GM12864 (cell line): Measurements from ENCODE around the gene LGALS7B.
"Not testable (repeated sequence)": the region's sequence is repeated elsewhere in the genome, so short reads cannot be mapped to it uniquely, and the experiment has no call there.

Experiments
- DNase-seq: peaks from one replicate; pipeline ENCODE4 v3.0.0-alpha.2; 2011; ENCODE audit warnings: low read depth
- H3K4me3 ChIP-seq: 2 replicates; pipeline ENCODE4 v1.5.1; 2011; ENCODE audit warnings: mild to moderate bottlenecking, low read depth, low read length, control low read depth
- TF ChIP-seq, protein P1 (sequence below): IDR thresholded peaks from 2 replicates; pipeline ENCODE4 v1.5.1; 2011; ENCODE audit warnings: low read depth, mild to moderate bottlenecking, moderate library complexity, low read length, control low read depth, inconsistent platforms; ENCODE audit errors: missing control alignments

The LGALS7B gene

DNA sequence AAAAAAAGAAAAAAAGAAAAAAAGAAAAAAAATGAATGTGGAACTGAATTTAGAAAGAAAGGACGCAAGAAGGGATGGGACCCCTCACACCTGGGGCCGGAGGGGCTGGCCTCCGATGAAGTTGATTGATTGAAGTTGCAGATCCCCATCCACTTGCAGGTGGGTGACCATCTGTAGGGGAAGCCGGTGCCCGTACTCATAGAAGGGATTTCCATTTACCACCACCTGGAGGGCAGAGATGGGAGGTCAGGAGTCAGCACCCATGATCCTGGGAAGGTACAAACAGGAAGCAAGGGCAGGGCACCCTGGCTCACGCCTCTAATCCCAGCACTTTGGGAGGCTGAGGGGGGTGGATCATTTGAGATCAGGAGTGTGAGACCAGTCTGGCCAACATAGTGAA is 17.4 kb downstream of the LGALS7B start:
- H3K4me3 ChIP-seq: no peak overlapping the region
- TF ChIP-seq, protein P1, sequence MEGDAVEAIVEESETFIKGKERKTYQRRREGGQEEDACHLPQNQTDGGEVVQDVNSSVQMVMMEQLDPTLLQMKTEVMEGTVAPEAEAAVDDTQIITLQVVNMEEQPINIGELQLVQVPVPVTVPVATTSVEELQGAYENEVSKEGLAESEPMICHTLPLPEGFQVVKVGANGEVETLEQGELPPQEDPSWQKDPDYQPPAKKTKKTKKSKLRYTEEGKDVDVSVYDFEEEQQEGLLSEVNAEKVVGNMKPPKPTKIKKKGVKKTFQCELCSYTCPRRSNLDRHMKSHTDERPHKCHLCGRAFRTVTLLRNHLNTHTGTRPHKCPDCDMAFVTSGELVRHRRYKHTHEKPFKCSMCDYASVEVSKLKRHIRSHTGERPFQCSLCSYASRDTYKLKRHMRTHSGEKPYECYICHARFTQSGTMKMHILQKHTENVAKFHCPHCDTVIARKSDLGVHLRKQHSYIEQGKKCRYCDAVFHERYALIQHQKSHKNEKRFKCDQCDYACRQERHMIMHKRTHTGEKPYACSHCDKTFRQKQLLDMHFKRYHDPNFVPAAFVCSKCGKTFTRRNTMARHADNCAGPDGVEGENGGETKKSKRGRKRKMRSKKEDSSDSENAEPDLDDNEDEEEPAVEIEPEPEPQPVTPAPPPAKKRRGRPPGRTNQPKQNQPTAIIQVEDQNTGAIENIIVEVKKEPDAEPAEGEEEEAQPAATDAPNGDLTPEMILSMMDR: no peak
- no peak for DNase-seq

DNA sequence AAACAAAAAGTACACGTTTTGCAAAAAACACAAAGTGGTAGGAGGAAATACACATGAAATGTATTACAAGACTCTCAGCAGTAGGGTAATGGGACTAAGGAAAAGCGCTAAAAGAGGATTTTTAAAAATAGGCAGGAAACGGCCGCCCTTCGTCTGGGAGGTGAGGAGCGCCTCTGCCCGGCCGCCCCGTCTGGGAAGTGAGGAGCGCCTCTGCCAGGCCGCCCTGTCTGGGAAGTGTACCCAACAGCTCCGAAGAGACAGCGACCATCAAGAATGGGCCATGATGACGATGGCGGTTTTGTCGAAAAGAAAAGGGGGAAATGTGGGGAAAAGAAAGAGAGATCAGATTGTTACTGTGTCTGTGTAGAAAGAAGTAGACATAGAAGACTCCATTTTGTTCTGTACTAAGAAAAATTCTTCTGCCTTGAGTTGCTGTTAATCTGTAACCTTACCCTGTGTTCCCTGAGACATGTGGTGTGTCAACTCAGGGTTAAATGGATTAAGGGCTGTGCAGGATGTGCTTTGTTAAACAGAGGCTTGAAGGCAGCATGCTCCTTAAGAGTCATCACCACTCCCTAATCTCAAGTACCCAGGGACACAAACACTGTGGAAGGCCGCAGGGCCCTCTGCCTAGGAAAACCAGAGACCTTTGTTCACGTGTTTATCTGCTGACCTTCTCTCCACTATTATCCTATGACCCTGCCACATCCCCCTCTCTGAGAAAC is 18.5 kb downstream of the LGALS7B start:
- DNase-seq, H3K4me3 ChIP-seq: not testable (repeated sequence)

DNA sequence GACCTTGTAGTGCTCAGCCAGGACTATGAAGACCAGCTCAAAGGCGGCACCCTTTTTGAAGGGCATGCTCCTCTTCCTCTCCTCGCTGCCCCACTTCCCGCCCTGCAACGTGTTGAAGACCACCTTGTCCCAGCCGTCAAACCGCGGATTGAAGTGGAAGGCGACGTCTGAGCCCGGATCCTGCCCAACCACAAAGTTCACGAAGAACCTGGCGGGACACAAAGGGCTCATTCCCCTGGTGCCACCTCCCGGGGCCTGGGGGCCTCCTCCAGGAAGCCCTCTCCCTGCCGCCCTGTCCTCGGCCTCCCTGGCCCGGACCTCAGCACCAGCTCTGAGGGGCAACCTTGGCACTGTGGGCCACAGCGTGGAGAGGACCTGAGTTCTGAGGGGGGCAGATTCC is 19.7 kb downstream of the LGALS7B start:
- H3K4me3 ChIP-seq: no peak overlapping the region
- TF ChIP-seq, protein P1: no peak
- DNase-seq: no peak

DNA sequence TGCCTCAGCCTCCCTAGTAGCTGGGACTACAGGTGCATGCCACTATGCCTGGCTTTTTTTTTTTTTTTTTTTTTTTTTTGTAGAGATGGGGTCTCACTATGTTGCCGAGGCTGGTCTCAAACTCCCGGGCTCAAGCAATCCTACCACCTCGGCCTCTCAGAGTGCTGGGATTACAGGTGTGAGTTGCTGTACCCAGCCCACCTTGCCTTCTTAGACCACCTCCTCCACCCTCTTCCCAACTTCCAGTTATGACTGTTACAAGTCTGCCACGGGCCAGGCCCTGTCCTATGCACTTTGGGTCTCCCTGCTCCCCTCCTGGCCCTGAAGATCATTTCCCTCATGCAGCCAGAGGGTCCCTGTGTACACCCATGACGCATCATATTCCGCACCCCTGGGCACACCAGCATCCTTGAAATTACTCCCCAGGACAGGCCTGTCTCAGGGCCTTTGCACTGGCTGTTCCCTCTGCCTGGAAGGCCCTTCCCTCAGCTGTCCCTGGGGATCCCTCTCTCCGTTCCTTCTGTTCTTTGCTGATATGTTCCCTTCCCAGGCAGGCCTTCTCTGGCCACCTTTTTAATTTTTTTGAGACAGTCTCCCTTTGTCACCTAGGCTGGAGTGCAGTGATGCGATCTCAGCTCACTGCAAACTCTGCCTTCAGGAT is 20.7 kb downstream of the LGALS7B start:
- DNase-seq: no peak
- H3K4me3 ChIP-seq: no peak overlapping the region
- TF ChIP-seq, protein P1: no peak

DNA sequence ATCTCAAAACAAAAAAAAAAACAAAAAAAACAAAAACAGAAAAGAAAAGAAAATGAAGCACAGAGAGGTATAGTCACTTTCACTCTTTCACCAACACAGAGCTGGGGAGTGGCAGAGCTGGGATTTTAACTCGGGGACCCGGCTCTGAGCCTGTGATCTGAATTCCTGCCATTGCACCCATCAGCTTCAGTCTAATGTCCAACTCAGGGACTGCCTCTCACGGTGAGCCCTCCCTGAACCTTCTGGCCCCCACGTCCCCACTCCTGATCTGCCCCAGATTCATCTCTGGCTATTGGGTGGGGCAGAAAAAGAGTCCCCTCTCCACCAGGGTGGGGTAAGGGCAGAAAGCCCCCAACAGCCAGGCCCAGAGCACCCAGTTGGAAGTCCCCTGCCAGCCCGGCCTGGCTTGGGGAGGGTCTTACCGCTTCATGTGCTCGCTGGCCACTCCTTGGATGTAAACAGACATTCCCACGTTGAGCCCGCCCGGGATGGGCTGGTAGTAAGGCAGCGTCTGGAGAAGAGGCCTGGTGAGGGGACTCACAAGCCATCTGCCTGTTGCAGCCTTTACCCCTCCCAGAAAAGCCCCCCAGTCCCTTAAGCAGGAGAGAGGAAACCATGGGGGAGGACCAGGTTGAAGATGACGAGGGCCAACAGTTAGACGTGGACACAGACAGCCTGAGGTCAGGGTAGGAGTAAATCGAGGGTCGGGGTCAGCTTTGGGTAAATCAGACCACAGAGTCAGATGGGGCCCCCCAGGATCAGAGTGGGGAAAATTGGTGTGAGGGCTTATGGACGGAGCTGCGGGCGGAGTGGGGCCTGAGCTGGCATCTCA is 23.2 kb downstream of the LGALS7B start:
- TF ChIP-seq, protein P1: no peak
- DNase-seq: no peak
- H3K4me3 ChIP-seq: no peak overlapping the region

DNA sequence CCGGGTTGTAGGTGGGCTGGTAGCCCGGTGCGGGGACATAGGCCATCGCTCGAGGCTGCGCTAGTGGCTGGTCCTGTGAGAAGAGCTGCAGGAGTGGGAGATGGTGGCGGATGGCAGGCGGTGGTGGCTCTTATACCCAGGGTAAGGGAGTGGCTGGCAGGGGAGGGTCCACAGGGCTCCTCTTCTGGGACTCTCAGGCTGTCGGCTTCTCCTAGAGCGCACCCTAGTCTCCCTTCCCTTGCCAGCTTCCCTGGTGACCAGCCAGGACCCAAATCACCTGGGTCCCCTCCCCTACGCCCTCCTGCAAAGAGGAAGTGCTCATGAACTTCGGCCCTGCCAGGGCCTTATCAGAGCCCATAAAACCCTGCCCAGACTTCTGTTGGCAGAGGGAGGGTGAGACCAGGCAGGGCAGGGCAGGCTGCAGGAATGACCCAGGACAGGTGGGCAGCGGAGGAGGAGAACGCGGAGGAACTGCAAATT is 23.9 kb downstream of the LGALS7B start, which contains the start of gene LGALS4:
Gene LGALS4, minus strand, starts transcription at position 105 of the 480 bp plus-strand sequence. Its CDS starts 59 bp downstream, at position 46.
- no peak for DNase-seq

More for the DNA sequence above, 23.9 kb downstream of the LGALS7B start, which contains the start of gene LGALS4:
- TF ChIP-seq, protein P1: no peak
- H3K4me3 ChIP-seq: no peak within 1 kb of the TSS
